Spleen (tissue), 7 donors: Measurements from ENCODE around the gene NKRF.

Source experiments
- POLR2A ChIP-seq, 3 donors: fragments of 450-650 bp; IDR thresholded peaks; one replicate each; pipeline ENCODE4 v1.5.1; 2017; ENCODE audit warnings: antibody characterized with exemption in 3 of 3, mild to moderate bottlenecking in 1 of 3
- POLR2AphosphoS5 ChIP-seq, 3 donors: sonication (generic); formaldehyde crosslinking; IDR thresholded peaks; one replicate each; pipeline ENCODE4 v1.5.1; 2017; ENCODE audit warnings: antibody characterized with exemption in 3 of 3
- TF ChIP-seq, protein P1 (sequence below), 11 experiments: fragments of 200-600 bp in 7 of 11; fragments of 450-650 bp in 4 of 11; sonication (generic) in 4 of 11; IDR thresholded peaks in 8 of 11; conservative IDR thresholded peaks in 3 of 11; 1 replicate in 7 of 11; 2 replicates in 4 of 11; pipeline versions ENCODE4 v1.4.0 to v1.8.0; 2016 to 2021; ENCODE audit warnings: antibody characterized with exemption in 11 of 11, inconsistent platforms in 4 of 11, mild to moderate bottlenecking in 1 of 11
- donor health status: DM: no; HTN: no; CAD: no; lungs with moderate emphysema.
- donor health status: DM: no; HTN: no; CAD: no.
- donor health status: DM: no; HTN: no; CAD: no.

- TF ChIP-seq, protein P1, sequence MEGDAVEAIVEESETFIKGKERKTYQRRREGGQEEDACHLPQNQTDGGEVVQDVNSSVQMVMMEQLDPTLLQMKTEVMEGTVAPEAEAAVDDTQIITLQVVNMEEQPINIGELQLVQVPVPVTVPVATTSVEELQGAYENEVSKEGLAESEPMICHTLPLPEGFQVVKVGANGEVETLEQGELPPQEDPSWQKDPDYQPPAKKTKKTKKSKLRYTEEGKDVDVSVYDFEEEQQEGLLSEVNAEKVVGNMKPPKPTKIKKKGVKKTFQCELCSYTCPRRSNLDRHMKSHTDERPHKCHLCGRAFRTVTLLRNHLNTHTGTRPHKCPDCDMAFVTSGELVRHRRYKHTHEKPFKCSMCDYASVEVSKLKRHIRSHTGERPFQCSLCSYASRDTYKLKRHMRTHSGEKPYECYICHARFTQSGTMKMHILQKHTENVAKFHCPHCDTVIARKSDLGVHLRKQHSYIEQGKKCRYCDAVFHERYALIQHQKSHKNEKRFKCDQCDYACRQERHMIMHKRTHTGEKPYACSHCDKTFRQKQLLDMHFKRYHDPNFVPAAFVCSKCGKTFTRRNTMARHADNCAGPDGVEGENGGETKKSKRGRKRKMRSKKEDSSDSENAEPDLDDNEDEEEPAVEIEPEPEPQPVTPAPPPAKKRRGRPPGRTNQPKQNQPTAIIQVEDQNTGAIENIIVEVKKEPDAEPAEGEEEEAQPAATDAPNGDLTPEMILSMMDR (IDR thresholded peaks at IDR 0.05 in 8 of 11, conservative IDR thresholded peaks at IDR 0.05 in 3 of 11) = no peak
- TF ChIP-seq POLR2A (IDR thresholded peaks at IDR 0.05) (no peak), POLR2AphosphoS5 (IDR thresholded peaks at IDR 0.05) (no peak)
Measured at GRCh38 chrX:119607018-119607389, 780 bp upstream of the NKRF start.
